IMR-90 (cell line): Measurements from ENCODE around the gene FAM24B. TPM values are rescaled to one million over a fixed set of nuclear protein-coding genes. Genes with fewer than 3 reads are reported as not detected.

Experiments
- ATAC-seq: fragments of 200-7000 bp; cut with Tn5 transposase; 2 replicates; pipeline ENCODE4 v1.9.1; 2020; ENCODE audit warnings: low read depth, mild to moderate bottlenecking, moderate library complexity
- BruUV-seq: library from RNA; stranded (reverse); fragments of 400-500 nt; replicated peaks from 2 replicates; lab custom pipeline; 2021; lab: Mats Ljungman, UMichigan
- CTCF ChIA-PET: fragments of 300-600 bp; formaldehyde crosslinking; extraction: SDS; loops from one replicate; lab custom pipeline; 2021; ENCODE audit warnings: antibody characterized with exemption; lab: Yijun Ruan, JAX
- POLR2A ChIA-PET: fragments of 300-600 bp; sonication (Branson Sonifier 250); formaldehyde crosslinking; loops from one replicate; lab custom pipeline; 2022; ENCODE audit warnings: antibody characterized with exemption; ENCODE audit not compliant: unreplicated experiment; lab: Charles Lee
- DNase-seq: peaks from one replicate; pipeline ENCODE4 v3.0.0; 2013
- H2AFZ ChIP-seq: replicated peaks from 2 replicates; pipeline ENCODE3; 2013; ENCODE audit warnings: low read length, mild to moderate bottlenecking; ENCODE audit not compliant: poor library complexity
- H2AK5ac ChIP-seq: 2 replicates; pipeline ENCODE4 v1.6.1; 2013; ENCODE audit warnings: low read depth, low read length, inconsistent platforms
- H2AK9ac ChIP-seq: replicated peaks from 2 replicates; pipeline ENCODE3; 2013; ENCODE audit warnings: mild to moderate bottlenecking, low read depth, low read length, moderate library complexity; ENCODE audit not compliant: poor library complexity
- H2BK120ac ChIP-seq: 2 replicates; pipeline ENCODE4 v1.6.1; 2013; ENCODE audit warnings: low read depth, low read length, inconsistent platforms
- H2BK15ac ChIP-seq: 3 replicates; pipeline ENCODE4 v1.6.1; 2013; ENCODE audit warnings: low read depth, low read length, inconsistent platforms
- H2BK20ac ChIP-seq: 2 replicates; pipeline ENCODE4 v1.6.1; 2013; ENCODE audit warnings: low read depth, mild to moderate bottlenecking, inconsistent platforms, low read length, moderate library complexity
- H2BK5ac ChIP-seq: 2 replicates; pipeline ENCODE4 v1.6.1; 2013; ENCODE audit warnings: mild to moderate bottlenecking, low read depth, low read length, inconsistent platforms; ENCODE audit not compliant: poor library complexity, severe bottlenecking
- H3K14ac ChIP-seq: replicated peaks from 2 replicates; pipeline ENCODE4 v1.6.1; 2013; ENCODE audit warnings: low read depth, low read length, inconsistent platforms
- H3K18ac ChIP-seq: 2 replicates; pipeline ENCODE4 v1.6.1; 2013; ENCODE audit warnings: low read depth, low read length, control low read depth
- H3K23ac ChIP-seq: 2 replicates; pipeline ENCODE4 v1.6.1; 2013; ENCODE audit warnings: low read depth, low read length, inconsistent platforms
- H3K27ac ChIP-seq: 2 replicates; pipeline ENCODE4 v1.5.1; 2013; ENCODE audit warnings: mild to moderate bottlenecking, control low read depth, low read length; ENCODE audit not compliant: insufficient read depth
- H3K27me3 ChIP-seq: 2 replicates; pipeline ENCODE4 v1.6.1; 2013; ENCODE audit warnings: low read length; ENCODE audit not compliant: control insufficient read depth, insufficient read depth
- H3K36me3 ChIP-seq: 2 replicates; pipeline ENCODE4 v1.6.1; 2013; ENCODE audit warnings: low read length, mixed read lengths; ENCODE audit not compliant: control insufficient read depth, insufficient read depth
- H3K4ac ChIP-seq: 2 replicates; pipeline ENCODE4 v1.6.1; 2013; ENCODE audit warnings: low read depth, low read length, inconsistent platforms
- H3K4me1 ChIP-seq: 2 replicates; pipeline ENCODE4 v1.6.1; 2013; ENCODE audit warnings: low read length, mixed read lengths; ENCODE audit not compliant: control insufficient read depth, insufficient read depth
- H3K4me2 ChIP-seq: 2 replicates; pipeline ENCODE4 v1.6.1; 2013; ENCODE audit warnings: low read depth, mild to moderate bottlenecking, control low read depth, low read length, moderate library complexity
- H3K4me3 ChIP-seq: 2 replicates; pipeline ENCODE4 v1.5.1; 2013; ENCODE audit warnings: low read depth, mild to moderate bottlenecking, control low read depth, low read length, moderate library complexity; ENCODE audit not compliant: insufficient read depth
- H3K56ac ChIP-seq: 2 replicates; pipeline ENCODE4 v1.6.1; 2013; ENCODE audit warnings: low read length, inconsistent platforms; ENCODE audit not compliant: insufficient read depth; ENCODE audit errors: extremely low read depth
- H3K79me1 ChIP-seq, 2 experiments: 2 replicates each; pipeline ENCODE4 v1.6.1; 2013; ENCODE audit warnings: low read length in 2 of 2, inconsistent platforms in 1 of 2, low read depth in 1 of 2
- H3K9ac ChIP-seq: 2 replicates; pipeline ENCODE4 v1.6.1; 2013; ENCODE audit warnings: low read depth, low read length, control low read depth
- H3K9me1 ChIP-seq: 2 replicates; pipeline ENCODE4 v1.6.1; 2013; ENCODE audit warnings: low read length, inconsistent platforms; ENCODE audit not compliant: insufficient read depth
- H3K9me3 ChIP-seq: 2 replicates; pipeline ENCODE4 v1.6.1; 2013; ENCODE audit warnings: low read length; ENCODE audit not compliant: control insufficient read depth, insufficient read depth
- H4K20me1 ChIP-seq: 2 replicates; pipeline ENCODE4 v1.6.1; 2013; ENCODE audit warnings: low read length, inconsistent platforms; ENCODE audit not compliant: insufficient read depth
- H4K5ac ChIP-seq: 2 replicates; pipeline ENCODE4 v1.6.1; 2013; ENCODE audit warnings: mild to moderate bottlenecking, low read depth, low read length, control low read depth
- H4K8ac ChIP-seq, 2 experiments: 2 replicates each; pipeline ENCODE4 v1.6.1; 2013; ENCODE audit warnings: low read depth in 2 of 2, low read length in 2 of 2, control low read depth in 1 of 2, inconsistent platforms in 1 of 2
- H4K91ac ChIP-seq: 2 replicates; pipeline ENCODE4 v1.6.1; 2013; ENCODE audit warnings: low read depth, low read length, inconsistent platforms; ENCODE audit not compliant: insufficient read depth
- CTCF ChIP-seq: conservative IDR thresholded peaks from 2 replicates; pipeline ENCODE4 v1.5.1; 2012; ENCODE audit warnings: mild to moderate bottlenecking, low read depth, low read length, improper control_type of control experiment
- MAZ ChIP-seq: IDR thresholded peaks from 2 replicates; pipeline ENCODE4 v1.6.1; 2012; ENCODE audit warnings: low read depth, mild to moderate bottlenecking, low read length, improper control_type of control experiment, moderate library complexity, borderline replicate concordance
- MXI1 ChIP-seq: IDR thresholded peaks from 2 replicates; pipeline ENCODE4 v1.6.1; 2012; ENCODE audit warnings: low read depth, mild to moderate bottlenecking, low read length, moderate library complexity, borderline replicate concordance
- RAD21 ChIP-seq: IDR thresholded peaks from 2 replicates; pipeline ENCODE4 v1.6.1; 2012; ENCODE audit warnings: low read length, improper control_type of control experiment
- WGBS, 2 experiments: methylation state at CpG; one replicate each; pipeline versions ENCODE4 v1.1.5 to v1.1.7; 2013; ENCODE audit warnings: missing lambda C conversion rate in 2 of 2; ENCODE audit not compliant: insufficient read length in 1 of 2; ENCODE audit errors: extremely low coverage in 2 of 2; 5-methylcytosine and 5-hydroxymethylcytosine counted together
- dilution Hi-C: fragments of 300-500 bp; cut with HindIII; formaldehyde crosslinking; loops from one replicate; pipeline ENCODE4 v1.14.3; 2018; ENCODE audit warnings: low sequenced_read_pairs; ENCODE audit not compliant: unreplicated experiment
- in situ Hi-C: fragments of 300-500 bp; cut with MboI; formaldehyde crosslinking; loops from 3 replicates; pipeline ENCODE4 v1.14.3; 2019; ENCODE audit warnings: low sequenced_read_pairs, inconsistent platforms, mixed read lengths
- intact Hi-C: fragments of 100-400 bp; cut with micrococcal nuclease; formaldehyde crosslinking; loops from 2 replicates; pipeline ENCODE4 v1.10.0; 2022
- polyA plus RNA-seq, 3 experiments: library from polyadenylated mRNA; depleted of rRNA; stranded (reverse); fragments of >200 nt; gene quantifications; 2 replicates each; pipeline ENCODE4 v1.2.3, GENCODE V29; 2012; ENCODE audit warnings: low replicate concordance in 1 of 3
- total RNA-seq: library from RNA; depleted of rRNA; stranded (reverse); fragments of >200 nt; gene quantifications from 2 replicates; pipeline ENCODE4 v1.2.3, GENCODE V29; 2012
- TF ChIP-seq, protein P1 (sequence below): fragments of 150-350 bp; IDR thresholded peaks from 2 replicates; pipeline ENCODE4 v1.6.1; 2017; ENCODE audit warnings: mild to moderate bottlenecking, antibody characterized with exemption, low read length, low read depth

The FAM24B gene
- total and polyA plus RNA-seq, 2 of the 4 experiments (the other 2 are of a cell fraction), result 1.6 to 4.3 TPM

- POLR2A ChIA-PET, result no interaction called here
Observed at GRCh38 chr10:122847782-122848604, 31.4 kb downstream of the FAM24B start.

More at GRCh38 chr10:122847782-122848604, 31.4 kb downstream of the FAM24B start:
- H2AK5ac ChIP-seq, result no peak overlapping the region
- in situ Hi-C loops (no loop called here), dilution Hi-C loops (no loop called here), intact Hi-C loops (no loop called here)
- H3K9me1 ChIP-seq, result peaks cover 5% of the 10 kb centered on the region; the same call in 1 of the 2 replicates
- peaks cover 0 to 17% of the 10 kb centered on the region in 2 experiments; a peak in 3 of 4 replicates for H3K79me1 ChIP-seq
- H3K4me3 ChIP-seq, result no peak overlapping the region
- H3K9ac ChIP-seq, result no peak overlapping the region
- CTCF ChIA-PET, result no interaction called here
- H2BK120ac ChIP-seq, result no peak overlapping the region
- no peaks in the 10 kb centered on the region for H3K27me3 ChIP-seq
- TF ChIP-seq RAD21 (no peak), MXI1 (no peak), MAZ (no peak), CTCF (no peak)
- TF ChIP-seq, protein P1, sequence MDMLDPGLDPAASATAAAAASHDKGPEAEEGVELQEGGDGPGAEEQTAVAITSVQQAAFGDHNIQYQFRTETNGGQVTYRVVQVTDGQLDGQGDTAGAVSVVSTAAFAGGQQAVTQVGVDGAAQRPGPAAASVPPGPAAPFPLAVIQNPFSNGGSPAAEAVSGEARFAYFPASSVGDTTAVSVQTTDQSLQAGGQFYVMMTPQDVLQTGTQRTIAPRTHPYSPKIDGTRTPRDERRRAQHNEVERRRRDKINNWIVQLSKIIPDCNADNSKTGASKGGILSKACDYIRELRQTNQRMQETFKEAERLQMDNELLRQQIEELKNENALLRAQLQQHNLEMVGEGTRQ, result no peak
- BruUV-seq, result no TSS peak
- H2AFZ ChIP-seq, result no peak overlapping the region
- no peak overlapping the region for H2AK9ac ChIP-seq
- no peak overlapping the region for H3K23ac ChIP-seq
- H3K14ac ChIP-seq, result no peak overlapping the region
- DNase-seq (peak; percentile 34), ATAC-seq (no peak)
- no peaks in the 10 kb centered on the region for H3K36me3 ChIP-seq
- H4K8ac ChIP-seq, result no peak overlapping the region
- H2BK15ac ChIP-seq, result no peak overlapping the region
- no peak overlapping the region for H2BK5ac ChIP-seq
- H3K4me2 ChIP-seq, result no peak overlapping the region
- no peaks in the 10 kb centered on the region for H4K20me1 ChIP-seq
- H2BK20ac ChIP-seq, result no peak overlapping the region
- peaks cover 11% of the 10 kb centered on the region for H3K4me1 ChIP-seq
- H3K18ac ChIP-seq, result no peak overlapping the region
- H3K27ac ChIP-seq, result no peak overlapping the region
- H3K9me3 ChIP-seq, result no peaks in the 10 kb centered on the region
- no peak overlapping the region for H4K91ac ChIP-seq
- H3K4ac ChIP-seq, result no peak overlapping the region
- H4K5ac ChIP-seq, result no peak overlapping the region
- H3K56ac ChIP-seq, result no peak overlapping the region
- WGBS, 2 experiments, result 87% methylated on average over 3 of the region's 12 CpGs; no CpG with 5 or more reads in 1 of the 2 experiments
